Right lung (tissue), 5 donors: Measurements from ENCODE around the gene CGNL1. TPM values are rescaled to one million over a fixed set of nuclear protein-coding genes. Genes with fewer than 3 reads are reported as not detected.
A peak's percentile ranks its signal among the peaks of the same experiment; 100 is the strongest.

Experiments used
- DNase-seq, 2 donors: peaks; one replicate each; pipeline ENCODE4 v3.0.0-alpha.2; 2013
- polyA plus RNA-seq, 5 donors: library from polyadenylated mRNA; unstranded; fragments of 120-200 nt; gene quantifications; one replicate each; pipeline versions ENCODE4 v1.2.1 to v1.2.3, GENCODE V29; 2013; ENCODE audit warnings: inconsistent platforms in 1 of 5, low replicate concordance in 1 of 5; ENCODE audit not compliant: insufficient read length in 5 of 5, insufficient read depth in 1 of 5

The CGNL1 gene
- polyA plus RNA-seq, 5 donors, result 20.9 to 39.8 (median 28.7) TPM

DNA sequence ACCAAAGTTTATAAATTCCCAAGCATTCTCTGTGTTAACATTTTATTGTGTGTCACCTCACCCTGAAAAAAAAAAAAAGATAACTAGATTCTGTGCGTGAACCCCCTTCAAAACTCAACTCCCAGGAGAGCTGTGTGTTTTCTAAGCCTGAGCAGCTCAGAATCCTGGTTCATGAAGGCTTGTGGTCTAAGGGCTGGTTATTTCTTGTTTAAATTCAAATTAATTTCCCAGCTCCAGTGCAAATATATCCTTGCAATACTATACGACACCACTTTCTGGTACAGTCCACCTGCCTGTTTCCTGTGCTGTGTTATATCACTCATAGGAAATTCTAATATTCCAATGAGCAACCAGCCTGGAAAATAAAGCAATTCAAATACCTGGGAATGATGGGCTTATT is 192.0 kb downstream of the CGNL1 start:
- no peak for DNase-seq

DNA sequence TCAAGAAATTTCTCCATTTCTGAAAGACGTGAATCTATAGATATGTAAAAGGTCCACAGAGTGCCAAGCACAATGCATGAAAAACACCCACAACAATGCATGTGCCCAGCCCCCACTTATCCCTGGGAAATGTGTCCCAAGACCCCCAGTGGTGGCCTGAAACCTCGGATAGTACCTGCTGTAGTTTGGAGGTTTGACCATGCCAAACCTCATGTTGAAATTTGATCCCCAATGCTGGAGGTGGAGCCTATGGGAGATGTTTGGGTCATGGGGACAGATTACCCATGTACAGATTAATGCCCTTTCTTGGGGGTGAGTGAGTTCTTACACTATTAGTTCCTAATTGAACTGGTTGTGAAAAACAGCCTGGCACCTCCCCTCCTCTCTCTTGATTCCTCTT is 194.0 kb downstream of the CGNL1 start:
- no peak for DNase-seq

DNA sequence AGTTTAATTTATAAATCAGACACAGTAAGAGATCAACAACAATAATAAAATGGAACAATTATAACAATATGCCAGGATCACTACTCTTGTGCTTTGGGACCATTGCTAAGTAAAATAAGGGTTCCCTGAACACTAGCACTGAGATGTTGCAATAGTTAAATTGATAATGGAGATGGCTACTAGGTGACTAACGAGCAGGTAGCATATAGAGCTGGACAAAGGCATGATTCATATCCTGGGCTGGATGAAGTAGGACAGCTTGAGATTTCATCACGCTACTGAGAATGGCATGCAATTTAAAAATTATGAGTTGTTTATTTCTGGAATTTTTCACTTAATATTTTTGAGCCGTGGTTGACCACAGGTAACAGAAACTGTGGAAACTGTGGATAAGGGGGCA is 194.7 kb downstream of the CGNL1 start:
- no peak for DNase-seq

DNA sequence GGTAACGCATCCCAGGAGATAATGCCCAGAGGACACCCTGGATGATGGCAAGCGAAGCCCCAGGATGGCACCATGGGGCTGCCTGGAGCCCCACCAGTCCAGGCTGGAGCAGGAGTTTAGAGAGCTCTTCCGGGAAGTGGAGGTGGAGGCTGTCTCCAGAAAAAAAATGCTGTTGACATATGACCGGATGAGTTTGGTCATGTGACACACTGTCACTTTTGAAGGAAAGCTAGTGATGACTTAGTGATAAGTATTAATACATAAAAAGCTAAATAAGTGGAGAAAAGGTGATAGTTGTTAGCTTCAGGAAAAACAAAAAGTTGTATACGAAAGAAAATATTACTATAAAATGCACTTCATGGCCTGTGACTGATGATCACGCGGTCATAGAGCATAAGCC is 195.4 kb downstream of the CGNL1 start:
- no peak for DNase-seq

DNA sequence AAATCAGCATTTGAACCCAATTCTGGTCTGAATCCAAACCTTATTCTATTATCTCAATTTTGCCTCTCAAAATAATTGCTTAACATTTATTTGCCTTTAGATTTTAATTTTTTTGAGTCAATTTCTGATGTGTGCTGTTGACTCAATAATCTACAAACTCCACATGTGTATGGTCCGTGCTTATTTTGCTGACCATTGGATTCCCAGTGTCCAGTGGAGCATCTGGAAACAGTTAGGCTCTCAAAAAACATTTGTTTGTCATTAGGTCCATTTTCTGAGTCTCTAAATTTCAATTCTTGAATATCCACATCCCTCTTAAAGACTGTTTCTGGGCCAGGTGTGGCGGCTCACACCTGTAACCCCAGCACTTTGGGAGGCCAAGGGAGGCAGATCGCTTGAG is 196.2 kb downstream of the CGNL1 start:
- DNase-seq, result no peak

DNA sequence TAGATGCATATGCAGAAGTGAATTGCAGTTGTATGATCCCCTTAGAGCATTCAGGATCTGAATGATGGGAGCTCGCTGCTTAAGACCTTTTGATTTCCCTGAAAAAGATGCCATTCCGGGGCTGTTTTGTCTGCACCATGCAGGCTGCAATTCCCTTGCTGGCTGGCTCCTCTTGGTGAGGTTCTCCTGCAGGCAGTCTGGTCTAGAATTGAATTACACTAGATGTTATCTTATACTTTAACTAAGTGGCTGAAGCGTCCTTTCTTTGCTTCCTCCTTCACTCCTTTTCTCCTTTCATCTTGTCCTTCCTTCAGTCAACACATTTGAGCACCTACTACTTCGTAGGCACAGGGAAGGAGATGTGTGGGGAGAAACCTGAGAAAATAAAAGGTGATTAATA is 196.8 kb downstream of the CGNL1 start:
- DNase-seq, result no peak

DNA sequence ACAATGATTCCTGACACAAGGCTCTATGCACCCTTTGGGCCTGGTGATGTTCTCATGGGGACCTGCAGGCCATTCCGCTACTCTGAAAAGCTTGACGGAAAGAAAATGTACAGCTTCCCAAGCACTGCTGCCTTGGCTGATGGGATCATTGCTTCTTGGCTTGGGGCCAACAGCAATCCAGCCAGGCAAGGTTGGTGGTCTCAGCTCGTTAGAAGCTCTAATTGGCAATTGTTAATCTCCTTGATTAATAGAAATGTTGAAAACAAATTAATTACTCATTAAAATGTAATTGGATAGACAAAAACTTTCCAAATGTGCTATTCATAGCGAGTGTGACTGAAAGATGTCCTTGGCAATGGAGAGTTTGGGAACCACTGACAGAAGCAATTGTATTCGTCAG is 199.1 kb downstream of the CGNL1 start:
- DNase-seq, result peak in 1 of 2 donors; percentile 59

DNA sequence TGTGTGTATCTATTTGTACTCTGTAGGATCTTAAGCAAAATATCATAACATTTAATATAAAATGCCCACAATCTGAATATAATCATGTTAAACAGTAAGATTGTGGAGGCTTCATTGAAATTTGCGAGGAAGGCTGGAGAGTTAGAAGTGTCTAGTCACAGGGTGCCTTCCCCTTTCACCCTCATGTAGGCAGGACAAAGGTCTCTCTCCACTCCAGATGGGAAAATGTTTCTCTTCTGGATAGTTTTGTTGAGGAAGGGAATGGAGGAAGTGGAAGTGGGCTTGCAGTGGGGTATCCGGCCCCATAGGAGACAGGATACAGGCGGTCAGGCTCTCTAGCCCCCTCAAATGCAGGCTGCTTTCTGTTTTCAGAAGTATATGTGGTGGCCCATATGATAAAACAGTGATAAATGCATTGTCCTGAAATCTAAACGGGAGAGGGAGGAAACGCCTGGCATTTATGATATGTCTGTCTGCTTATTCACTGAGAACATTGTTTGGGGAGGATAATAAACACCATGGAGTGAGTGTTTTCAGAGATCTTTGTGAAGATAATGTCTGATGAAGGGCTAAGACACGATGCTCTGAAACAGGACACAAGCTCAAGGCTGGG is 202.1 kb downstream of the CGNL1 start:
- no peak for DNase-seq

DNA sequence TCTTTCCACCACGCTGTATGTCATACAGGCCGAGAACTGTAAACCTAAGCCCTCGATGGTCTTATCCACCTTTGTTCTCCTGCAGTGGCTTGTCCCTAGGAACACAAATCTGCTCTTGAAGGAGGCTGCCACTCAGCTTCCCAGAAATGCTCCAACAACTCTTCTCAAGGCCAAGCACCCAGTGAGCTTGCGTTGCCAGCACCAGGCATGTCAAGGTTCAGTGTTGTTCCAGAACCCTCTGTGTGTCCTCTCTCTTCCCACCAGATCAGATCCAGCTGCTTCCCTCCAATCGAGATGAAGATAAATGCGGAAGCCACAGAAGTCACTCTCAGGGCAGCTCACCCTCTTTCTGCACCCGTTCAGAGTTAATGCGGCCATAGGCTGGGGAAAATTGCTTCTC is 204.1 kb downstream of the CGNL1 start:
- DNase-seq, result no peak

DNA sequence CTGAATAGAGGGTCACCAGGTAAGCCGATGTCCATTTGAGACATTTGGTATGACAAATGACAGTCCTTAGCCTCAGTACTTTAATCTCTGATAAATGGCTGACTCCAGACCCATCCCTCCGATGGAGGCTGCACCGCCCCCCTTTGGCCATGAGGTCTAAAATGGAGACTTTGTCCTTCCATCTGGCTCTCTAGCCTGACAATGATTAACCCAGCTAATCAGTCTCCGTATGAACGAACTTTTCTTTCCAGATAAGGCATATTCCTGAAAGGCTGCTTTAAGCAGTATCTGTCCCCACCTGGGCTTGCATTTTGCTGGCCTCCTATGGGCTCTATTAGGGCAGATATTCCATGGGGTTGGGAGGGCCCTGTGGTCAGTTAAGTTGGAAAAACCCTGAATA is 204.6 kb downstream of the CGNL1 start:
- no peak for DNase-seq

DNA sequence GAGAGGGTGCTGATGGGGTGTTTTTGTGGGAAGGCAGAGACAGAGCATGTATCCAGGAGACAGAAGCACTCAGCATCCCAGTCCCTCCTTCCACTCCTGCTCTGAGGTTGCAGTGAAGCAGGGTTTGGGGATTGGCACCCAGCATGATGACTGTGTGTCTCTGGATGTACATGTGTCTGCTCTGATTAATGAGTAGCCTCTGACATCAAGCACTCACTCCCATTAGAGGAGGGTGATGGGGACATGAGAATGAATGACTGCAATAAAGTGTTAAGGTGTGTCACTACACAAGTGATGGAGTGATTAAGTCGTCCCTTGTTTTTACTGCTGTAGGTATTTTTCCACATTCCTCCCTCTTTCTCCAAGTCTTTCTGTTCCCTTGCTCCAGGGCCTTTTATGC is 205.8 kb downstream of the CGNL1 start:
- DNase-seq, result no peak

DNA sequence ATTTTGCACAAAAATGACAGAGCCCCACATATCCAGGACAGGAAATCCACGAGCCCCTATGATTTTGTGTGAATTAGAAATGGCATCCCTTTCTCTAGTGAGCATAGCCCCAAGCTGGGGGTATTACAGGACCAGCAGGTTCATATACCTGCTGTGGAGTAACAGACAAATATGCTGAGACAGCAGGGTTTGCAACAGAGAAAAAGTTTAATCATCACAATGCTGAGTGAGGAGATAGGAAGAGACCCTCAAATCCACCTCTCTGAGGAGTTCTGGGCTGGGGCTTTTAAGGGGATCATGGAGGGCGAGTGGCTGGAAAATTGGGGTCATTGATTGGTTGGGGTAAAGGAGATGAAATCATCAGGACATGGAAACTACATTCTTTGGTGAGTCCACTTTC is 207.0 kb downstream of the CGNL1 start:
- DNase-seq, result no peak

DNA sequence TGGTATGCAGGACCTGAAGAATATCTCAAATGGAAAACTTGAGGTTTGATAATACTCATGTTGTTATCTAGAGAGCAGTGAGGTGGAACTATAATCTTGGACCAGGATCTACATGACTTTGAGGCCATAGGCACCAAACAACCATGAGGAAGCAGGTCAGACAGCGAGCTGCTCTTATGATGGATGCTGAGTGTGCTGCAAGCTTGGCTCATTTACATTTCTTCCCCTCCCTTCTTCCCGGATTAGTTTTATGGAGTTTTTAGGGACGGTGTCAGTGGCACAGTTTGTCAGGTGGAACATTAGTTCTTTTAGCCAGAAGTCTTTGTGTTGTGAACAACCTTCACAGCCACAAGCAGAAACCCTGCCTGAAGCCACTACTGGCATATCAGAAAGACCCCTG is 207.4 kb downstream of the CGNL1 start:
- no peak for DNase-seq

DNA sequence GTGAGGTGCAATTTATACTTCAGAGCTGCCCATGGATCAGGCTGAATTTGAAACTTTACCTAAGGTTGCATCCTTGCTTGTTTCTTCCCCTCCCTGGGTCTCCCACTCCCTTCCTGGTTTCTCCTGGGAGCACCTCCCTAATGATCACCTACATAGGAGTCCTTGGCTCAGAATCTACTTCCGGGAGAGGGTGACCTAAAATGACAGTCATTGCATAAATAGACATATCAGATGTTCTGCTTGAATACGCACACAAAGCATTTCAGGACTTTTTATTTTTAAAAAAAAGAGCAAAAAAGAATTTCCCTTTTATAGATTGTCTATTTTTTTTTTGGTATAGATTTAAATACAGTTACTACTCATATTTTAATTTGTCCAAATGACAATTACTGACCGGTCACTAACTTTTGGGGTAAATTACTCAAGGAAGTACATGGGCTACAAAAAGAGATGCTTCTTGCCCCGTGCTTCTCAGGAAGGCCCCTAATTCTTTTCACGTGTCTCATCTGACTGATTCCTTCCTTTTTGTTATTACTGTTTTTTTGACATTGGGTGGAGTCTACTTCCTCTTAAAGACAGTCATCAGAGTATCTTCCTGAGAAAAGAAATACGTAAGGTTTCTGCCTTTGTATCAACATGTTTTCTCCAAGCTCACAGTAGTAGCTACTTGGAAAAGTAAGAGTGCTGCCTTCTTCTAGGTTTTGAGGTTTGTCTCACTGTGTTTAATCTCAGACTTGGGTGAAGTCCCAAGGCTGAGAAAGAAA is 210.5 kb downstream of the CGNL1 start:
- no peak for DNase-seq

DNA sequence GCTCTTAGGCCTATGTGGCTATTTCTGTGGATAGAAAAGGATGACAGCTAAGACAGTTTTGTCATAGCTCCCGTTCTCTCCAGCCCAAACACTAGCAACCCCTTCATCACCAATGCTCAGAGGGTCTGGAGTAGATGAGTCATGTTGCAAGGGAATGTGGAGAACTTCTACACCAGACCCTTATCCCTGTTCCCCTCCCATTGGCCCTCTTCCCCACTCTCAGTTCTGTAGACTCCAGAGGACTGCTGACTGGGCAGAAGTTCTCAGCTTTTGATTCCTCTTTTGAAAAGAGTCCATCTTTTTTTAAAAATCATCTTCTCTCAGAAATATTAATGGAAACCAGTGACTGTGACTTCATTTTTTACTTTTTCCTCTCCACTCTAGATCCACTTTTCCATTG is 213.0 kb downstream of the CGNL1 start:
- DNase-seq, result no peak

DNA sequence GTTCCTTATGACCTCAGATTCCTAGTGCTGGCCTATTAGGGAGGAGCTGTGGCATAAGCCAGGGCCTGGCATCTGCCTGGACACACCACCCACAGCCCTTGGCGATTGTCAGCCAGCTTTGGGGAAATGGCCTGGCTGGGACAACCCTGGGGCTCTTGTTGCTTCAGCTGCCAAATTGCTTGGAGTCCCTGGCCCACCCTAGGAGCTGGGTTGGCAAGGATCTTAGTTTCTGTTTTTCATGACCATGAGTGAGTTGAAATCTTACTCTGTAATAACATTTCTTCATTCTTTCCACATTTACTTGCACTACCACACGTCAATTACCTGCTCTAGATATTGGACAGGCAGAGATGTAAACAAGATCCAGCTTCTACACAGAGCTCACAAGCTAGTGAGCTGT is 213.4 kb downstream of the CGNL1 start:
- DNase-seq, result no peak

DNA sequence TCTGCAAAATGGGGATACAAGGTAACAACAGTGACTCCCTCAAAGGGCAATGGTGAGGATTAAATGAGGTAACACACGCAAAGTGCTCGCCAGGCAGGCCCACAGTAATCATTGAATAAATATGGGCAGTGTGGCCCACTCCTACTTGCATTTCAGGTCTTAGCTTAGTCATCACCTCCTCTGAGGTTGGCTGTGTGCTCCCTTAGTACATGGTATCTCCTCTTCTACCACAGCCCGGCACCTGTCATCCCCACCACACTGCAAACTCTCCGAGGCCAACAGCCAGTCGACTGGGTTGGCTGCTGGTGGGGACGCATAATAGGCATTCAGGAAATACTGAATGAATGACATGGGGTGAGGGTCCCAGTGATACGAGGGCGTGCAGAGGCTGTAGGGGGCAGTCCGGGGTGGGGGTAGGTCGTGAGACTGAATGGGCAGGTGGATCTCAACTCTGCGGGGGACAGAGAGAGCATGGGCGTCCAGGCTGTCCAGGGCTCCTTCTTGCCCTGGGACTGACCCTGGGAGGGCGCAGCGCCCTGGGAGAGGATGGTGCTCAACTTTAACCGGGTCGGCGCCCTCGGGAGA is 215.0 kb downstream of the CGNL1 start:
- DNase-seq, result no peak

DNA sequence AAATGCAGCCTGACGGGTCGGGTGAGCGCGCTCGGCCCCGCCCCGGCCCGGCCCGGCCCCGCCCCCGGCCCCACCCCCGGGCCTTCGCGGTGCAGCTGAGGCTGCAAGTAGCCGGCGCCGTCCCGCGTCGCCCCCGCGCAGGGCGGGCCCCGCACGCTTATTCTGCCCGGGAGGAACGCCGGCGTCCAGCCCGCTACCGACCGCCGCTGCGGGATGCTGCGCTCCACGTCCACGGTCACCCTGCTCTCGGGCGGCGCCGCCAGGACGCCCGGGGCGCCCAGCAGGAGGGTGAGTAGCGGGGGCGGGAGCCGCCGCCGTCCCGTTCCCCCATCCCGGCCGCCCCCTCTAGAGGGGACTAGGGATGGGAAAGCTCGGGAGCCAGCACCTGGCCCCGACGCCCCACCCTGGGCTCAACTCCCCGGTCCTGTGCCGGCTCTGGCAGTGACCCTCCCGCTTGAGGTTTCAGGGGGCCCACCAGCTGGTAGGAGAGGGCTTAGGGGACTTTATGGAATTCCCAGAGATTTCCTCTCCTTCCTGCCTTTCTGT is 215.6 kb downstream of the CGNL1 start, which contains the start of gene MYZAP:
MYZAP (plus strand) TSS at position 83 of the 546 bp plus-strand sequence; CDS start at position 214, 131 bp downstream.
- DNase-seq, result no peak

DNA sequence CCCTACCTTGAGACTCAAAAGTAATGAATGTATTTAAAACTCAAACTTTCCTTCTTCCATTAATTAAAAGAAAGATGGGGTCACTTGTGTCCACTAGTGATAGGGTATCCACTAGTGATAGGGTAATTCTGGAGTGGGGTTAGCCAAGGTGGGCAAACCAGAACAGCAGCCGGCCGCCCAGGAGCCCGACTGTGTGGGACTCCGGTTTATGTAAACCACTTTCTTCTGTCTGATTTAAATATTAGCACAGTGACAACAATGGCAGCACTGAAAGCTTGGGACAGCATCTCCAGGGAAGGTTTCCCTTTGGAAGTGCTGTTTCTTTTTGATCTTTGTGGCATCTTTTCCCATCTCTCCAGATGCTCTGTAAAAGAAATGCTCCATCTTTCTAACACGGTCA is 216.1 kb downstream of the CGNL1 start:
- no peak for DNase-seq

DNA sequence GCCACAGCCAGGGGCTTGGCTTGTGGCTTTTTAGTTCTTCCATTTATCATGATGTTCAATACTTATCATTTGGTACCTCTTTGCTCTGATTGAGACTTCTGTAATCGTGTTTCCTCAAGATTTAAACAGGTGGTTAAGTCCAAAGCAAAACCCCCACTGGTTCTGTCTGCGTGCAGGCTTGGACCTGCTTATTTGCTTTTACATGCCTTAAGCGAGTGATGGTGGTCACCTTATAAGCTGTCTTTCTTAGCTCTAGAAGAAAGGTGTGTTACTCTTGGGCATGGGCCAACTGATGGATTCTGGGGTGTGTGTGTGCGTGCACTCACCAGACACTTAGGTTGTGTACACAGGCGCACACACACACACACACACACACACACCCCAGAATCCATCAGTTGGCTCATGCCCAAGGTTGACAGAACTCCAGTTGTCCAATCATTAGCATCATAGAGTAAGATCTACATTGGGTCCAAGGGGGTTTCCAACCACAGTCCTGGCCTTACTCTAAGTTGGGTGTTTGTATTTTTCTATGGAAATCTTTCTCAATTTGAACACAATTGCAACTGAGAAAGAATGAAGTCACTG is 216.6 kb downstream of the CGNL1 start:
- no peak for DNase-seq

DNA sequence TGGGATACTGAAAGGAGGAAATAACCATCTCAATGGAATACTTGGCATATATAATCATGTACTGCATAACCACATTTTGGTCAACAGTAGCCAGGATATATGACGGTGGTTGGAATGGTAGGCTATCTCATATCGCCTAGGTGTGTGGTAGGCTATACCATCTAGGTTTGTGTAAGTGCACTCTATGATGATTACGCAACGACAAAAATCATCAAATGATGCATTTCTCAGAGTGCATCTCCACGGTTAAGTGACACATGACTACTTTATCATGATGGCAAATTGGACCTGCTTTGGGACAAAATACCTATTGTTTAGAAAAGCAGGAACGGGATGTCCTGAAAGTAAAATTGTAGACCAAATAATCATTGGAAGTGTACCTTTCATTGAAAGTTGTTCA is 218.2 kb downstream of the CGNL1 start:
- DNase-seq, result no peak

DNA sequence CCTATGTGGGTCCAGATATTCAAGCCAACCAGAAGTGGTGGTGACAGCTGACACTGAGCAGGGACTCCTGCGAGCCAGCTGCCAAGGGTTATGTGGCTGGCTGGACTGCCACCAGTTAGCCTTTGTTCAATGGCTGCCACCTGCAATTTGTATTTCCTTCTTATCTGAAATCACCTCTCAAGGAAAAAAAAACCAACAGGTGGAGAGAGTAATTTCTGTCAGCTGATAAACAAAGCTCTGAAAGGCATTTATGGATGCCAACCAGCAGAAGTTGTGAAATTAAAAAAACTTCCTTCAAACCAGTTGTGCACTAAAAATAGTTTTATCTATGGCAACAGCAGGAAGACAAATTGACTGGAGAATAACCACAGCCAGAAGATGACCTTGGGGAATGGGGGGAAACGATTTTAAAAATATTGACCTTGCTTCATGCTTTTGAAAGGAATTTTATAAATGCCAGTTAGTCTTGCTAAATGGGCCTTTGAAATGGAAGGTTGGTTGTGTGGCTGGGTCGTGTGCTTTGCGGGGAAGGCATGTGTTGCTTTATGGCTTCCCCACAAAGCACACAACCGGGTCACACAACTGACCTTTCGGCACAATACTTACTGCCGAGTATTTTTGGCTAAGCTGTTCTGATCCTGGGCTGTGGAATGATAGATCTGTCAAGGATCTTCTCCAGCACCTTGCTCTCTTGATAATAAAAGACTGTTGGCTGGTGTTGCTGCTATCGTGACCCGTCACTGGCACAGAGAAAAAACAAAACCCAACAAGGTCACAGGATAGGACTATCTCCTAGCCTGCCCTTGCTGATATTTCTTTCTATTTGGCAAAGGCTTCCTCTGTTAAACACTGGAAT is 218.9 kb downstream of the CGNL1 start:
- DNase-seq, result no peak
